Gastrocnemius medialis (tissue), 4 donors: ENCODE data around the gene WIZ.

ENCODE experiments used
- POLR2A ChIP-seq, 2 donors: fragments of 450-650 bp; IDR thresholded peaks; one replicate each; pipeline ENCODE4 v1.6.1; 2017; ENCODE audit warnings: antibody characterized with exemption in 2 of 2, mild to moderate bottlenecking in 2 of 2, moderate library complexity in 2 of 2
- TF ChIP-seq, protein P1 (sequence below), 5 experiments: fragments of 450-650 bp in 3 of 5; fragments of 200-600 bp in 2 of 5; sonication (generic) in 2 of 5; IDR thresholded peaks in 4 of 5; conservative IDR thresholded peaks in 1 of 5; 1 replicate in 4 of 5; 2 replicates in 1 of 5; pipeline ENCODE4 v1.5.1; 2016 to 2019; ENCODE audit warnings: antibody characterized with exemption in 5 of 5, mild to moderate bottlenecking in 3 of 5, moderate library complexity in 3 of 5

DNA sequence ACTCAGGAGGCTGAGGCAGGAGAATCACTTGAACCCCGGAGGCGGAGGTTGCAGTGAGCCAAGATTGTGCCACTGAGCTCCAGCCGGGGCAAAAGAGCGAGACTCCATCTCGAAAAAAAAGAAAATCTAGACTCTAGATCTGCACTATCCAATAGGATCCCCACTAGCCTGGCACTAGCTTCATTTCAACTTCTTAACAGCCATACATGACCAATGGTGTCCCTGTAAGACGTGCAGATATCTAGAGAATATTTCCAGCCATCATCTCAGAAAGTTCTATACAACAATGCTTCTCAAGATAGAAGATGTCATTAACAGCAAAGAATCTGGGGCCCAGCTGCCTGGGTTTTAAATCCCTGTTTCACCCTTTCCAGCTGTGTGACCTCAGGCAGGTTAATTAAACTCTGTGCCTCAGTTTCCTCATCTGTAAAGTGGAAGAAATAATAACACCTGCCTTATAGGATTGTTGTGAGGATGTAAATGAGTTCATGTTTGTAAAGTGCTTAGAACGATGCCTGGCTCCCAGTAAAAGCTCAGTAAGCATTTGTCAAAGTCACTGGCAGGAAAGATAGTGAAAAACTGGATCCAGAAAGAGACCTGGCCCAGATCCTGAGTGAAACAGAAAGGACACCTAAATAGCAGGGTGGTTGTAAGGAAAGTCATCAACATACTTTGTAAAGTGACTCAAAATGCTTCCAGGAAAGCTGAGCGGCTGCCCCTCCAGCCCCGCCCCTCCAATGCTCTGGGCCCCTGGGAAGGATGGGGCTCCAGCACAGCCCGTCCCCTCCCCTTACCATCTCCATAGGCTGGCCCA, 13.5 kb downstream of the WIZ start:
- TF ChIP-seq, protein P1, sequence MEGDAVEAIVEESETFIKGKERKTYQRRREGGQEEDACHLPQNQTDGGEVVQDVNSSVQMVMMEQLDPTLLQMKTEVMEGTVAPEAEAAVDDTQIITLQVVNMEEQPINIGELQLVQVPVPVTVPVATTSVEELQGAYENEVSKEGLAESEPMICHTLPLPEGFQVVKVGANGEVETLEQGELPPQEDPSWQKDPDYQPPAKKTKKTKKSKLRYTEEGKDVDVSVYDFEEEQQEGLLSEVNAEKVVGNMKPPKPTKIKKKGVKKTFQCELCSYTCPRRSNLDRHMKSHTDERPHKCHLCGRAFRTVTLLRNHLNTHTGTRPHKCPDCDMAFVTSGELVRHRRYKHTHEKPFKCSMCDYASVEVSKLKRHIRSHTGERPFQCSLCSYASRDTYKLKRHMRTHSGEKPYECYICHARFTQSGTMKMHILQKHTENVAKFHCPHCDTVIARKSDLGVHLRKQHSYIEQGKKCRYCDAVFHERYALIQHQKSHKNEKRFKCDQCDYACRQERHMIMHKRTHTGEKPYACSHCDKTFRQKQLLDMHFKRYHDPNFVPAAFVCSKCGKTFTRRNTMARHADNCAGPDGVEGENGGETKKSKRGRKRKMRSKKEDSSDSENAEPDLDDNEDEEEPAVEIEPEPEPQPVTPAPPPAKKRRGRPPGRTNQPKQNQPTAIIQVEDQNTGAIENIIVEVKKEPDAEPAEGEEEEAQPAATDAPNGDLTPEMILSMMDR (IDR thresholded peaks at IDR 0.05 in 4 of 5, conservative IDR thresholded peaks at IDR 0.05 in 1 of 5) = no peak
- TF ChIP-seq POLR2A (IDR thresholded peaks at IDR 0.05) = no peak
